Neural cell (in vitro differentiated cells): ENCODE results near the gene HIPK2. TPM values are rescaled to one million over a fixed set of nuclear protein-coding genes. Genes with fewer than 3 reads are reported as not detected.

ENCODE experiments used
- H2AFZ ChIP-seq: fragments of 200-600, 300-800 bp; sonication (generic), shearing (Covaris generic); 2 replicates; pipeline ENCODE4 v1.6.0; 2014; ENCODE audit warnings: low read depth, mild to moderate bottlenecking, antibody characterized with exemption, low read length, moderate library complexity
- H3F3A ChIP-seq: fragments of 200-600 bp; shearing (Covaris generic); 2 replicates; pipeline ENCODE4 v1.6.1; 2016; ENCODE audit warnings: mild to moderate bottlenecking, moderate library complexity, mixed read lengths, antibody characterized with exemption, low read length; ENCODE audit not compliant: insufficient read depth, poor library complexity, severe bottlenecking
- H3K27ac ChIP-seq: fragments of 200-600, 300-800 bp; sonication (generic), shearing (Covaris generic); 2 replicates; pipeline ENCODE4 v1.5.1; 2014; ENCODE audit warnings: mild to moderate bottlenecking, low read length, moderate library complexity
- H3K27me3 ChIP-seq: fragments of 300-800, 200-600 bp; sonication (generic), shearing (Covaris generic); 2 replicates; pipeline ENCODE4 v1.6.0; 2014; ENCODE audit warnings: mild to moderate bottlenecking, low read depth, low read length, moderate library complexity; ENCODE audit not compliant: insufficient read depth
- H3K36me3 ChIP-seq: fragments of 300-800, 200-600 bp; sonication (generic), shearing (Covaris generic); 2 replicates; pipeline ENCODE4 v1.5.1; 2014; ENCODE audit warnings: mild to moderate bottlenecking, antibody characterized with exemption, low read length, moderate library complexity; ENCODE audit not compliant: insufficient read depth
- H3K4me2 ChIP-seq: fragments of 300-800, 200-600 bp; sonication (generic), shearing (Covaris generic); 2 replicates; pipeline ENCODE4 v1.6.0; 2014; ENCODE audit warnings: mild to moderate bottlenecking, low read length
- H3K4me3 ChIP-seq: fragments of 300-800, 200-600 bp; sonication (generic), shearing (Covaris generic); 2 replicates; pipeline ENCODE4 v1.5.1; 2014; ENCODE audit warnings: mild to moderate bottlenecking, low read length, moderate library complexity
- H3K79me2 ChIP-seq: fragments of 200-600 bp; shearing (Covaris generic); replicated peaks from 2 replicates; pipeline ENCODE4 v1.6.0; 2014; ENCODE audit warnings: mild to moderate bottlenecking, low read length, moderate library complexity; ENCODE audit not compliant: insufficient read depth
- H3K9ac ChIP-seq: fragments of 300-800, 200-600 bp; sonication (generic), shearing (Covaris generic); 2 replicates; pipeline ENCODE4 v1.6.1; 2016; ENCODE audit warnings: mild to moderate bottlenecking, low read length, mixed read lengths
- H3K9me2 ChIP-seq: fragments of 200-600 bp; shearing (Covaris generic); 2 replicates; pipeline ENCODE4 v1.6.1; 2016; ENCODE audit warnings: mild to moderate bottlenecking, low read length, mixed read lengths; ENCODE audit not compliant: insufficient read depth
- H3K9me3 ChIP-seq: fragments of 200-600, 300-800 bp; sonication (generic), shearing (Covaris generic); 2 replicates; pipeline ENCODE4 v1.6.1; 2016; ENCODE audit warnings: mild to moderate bottlenecking, mixed run types, low read length, moderate library complexity, mixed read lengths
- H4K20me1 ChIP-seq: fragments of 200-600 bp; shearing (Covaris generic); 2 replicates; pipeline ENCODE4 v1.6.1; 2016; ENCODE audit warnings: mild to moderate bottlenecking, mixed run types; ENCODE audit not compliant: insufficient read depth
- EP300 ChIP-seq: fragments of 450-650 bp; conservative IDR thresholded peaks from 2 replicates; pipeline ENCODE4 v1.6.1; 2014; ENCODE audit warnings: antibody characterized with exemption, mild to moderate bottlenecking, moderate library complexity; ENCODE audit not compliant: poor library complexity, severe bottlenecking
- EZH2 ChIP-seq: fragments of 200-600, 300-800 bp; shearing (Covaris generic), sonication (generic); IDR thresholded peaks from 2 replicates; pipeline ENCODE4 v1.6.1; 2014; ENCODE audit warnings: antibody characterized with exemption, low read length, borderline replicate concordance, mild to moderate bottlenecking; ENCODE audit not compliant: insufficient read depth, poor library complexity, severe bottlenecking
- MXI1 ChIP-seq: fragments of 450-650 bp; conservative IDR thresholded peaks from 2 replicates; pipeline ENCODE4 v1.6.1; 2014; ENCODE audit warnings: antibody characterized with exemption, mild to moderate bottlenecking; ENCODE audit not compliant: poor library complexity, severe bottlenecking
- POLR2AphosphoS5 ChIP-seq: IDR thresholded peaks from 2 replicates; pipeline ENCODE4 v1.6.1; 2012
- RAD21 ChIP-seq: fragments of 450-650 bp; conservative IDR thresholded peaks from 2 replicates; pipeline ENCODE4 v1.6.1; 2014; ENCODE audit warnings: antibody characterized with exemption, mild to moderate bottlenecking, moderate library complexity
- SMC3 ChIP-seq: fragments of 450-650 bp; conservative IDR thresholded peaks from 2 replicates; pipeline ENCODE4 v1.6.1; 2014; ENCODE audit warnings: antibody characterized with exemption, mild to moderate bottlenecking, moderate library complexity; ENCODE audit not compliant: poor library complexity
- TAF1 ChIP-seq: IDR thresholded peaks from 2 replicates; pipeline ENCODE4 v1.6.1; 2012; ENCODE audit warnings: low read depth
- polyA plus RNA-seq: library from polyadenylated mRNA; depleted of rRNA; stranded (reverse); fragments of >200 nt; gene quantifications from 2 replicates; pipeline ENCODE4 v1.2.3, GENCODE V29; 2014
- TF ChIP-seq, protein P1 (sequence below): fragments of 450-650 bp; IDR thresholded peaks from 2 replicates; pipeline ENCODE4 v1.5.1; 2014; ENCODE audit warnings: antibody characterized with exemption, mild to moderate bottlenecking, moderate library complexity; ENCODE audit not compliant: poor library complexity, severe bottlenecking
- TF ChIP-seq, protein P2 (sequence below): IDR thresholded peaks from 2 replicates; pipeline ENCODE4 v1.6.1; 2012; ENCODE audit warnings: borderline replicate concordance

Gene HIPK2
- polyA plus RNA-seq, 1 donor from 2014 or later = 8.5 TPM

DNA sequence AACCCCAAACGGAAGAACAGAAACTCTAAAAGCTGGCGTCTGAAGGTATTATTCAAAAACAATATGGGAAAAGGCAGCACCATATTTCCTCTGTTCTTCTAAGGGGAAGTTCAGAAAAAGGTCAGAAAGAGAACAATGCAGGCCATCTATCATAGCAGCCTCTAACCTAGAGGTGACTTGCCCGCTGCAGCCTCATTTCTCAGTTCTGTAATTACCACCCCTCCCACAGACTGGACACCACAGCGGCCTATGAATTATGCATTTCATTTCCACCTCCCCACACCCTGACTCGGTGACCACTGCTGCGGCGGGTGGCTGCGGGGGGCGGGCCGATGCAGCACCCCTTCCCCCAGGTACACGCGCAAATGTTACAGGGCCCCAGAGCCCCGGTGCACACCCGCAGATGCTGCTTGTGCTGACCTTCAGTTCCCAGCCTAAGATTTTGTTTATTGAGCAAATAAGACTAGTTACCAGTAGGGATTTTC is 128.8 kb downstream of the HIPK2 start:
- peaks cover under 1% of the 10 kb centered on the region for H3K79me2 ChIP-seq
- H3K9me3 ChIP-seq = no peaks in the 10 kb centered on the region
- H3F3A ChIP-seq = no peaks in the 10 kb centered on the region
- no peak overlapping the region for H3K4me2 ChIP-seq
- no peak overlapping the region for H3K27ac ChIP-seq
- H3K9me2 ChIP-seq = no peaks in the 10 kb centered on the region
- no peaks in the 10 kb centered on the region for H3K36me3 ChIP-seq
- H3K9ac ChIP-seq = no peak overlapping the region
- TF ChIP-seq SMC3 (no peak), MXI1 (no peak), POLR2AphosphoS5 (no peak), TAF1 (no peak), EP300 (no peak), EZH2 (no peak), RAD21 (no peak)
- TF ChIP-seq, protein P1, sequence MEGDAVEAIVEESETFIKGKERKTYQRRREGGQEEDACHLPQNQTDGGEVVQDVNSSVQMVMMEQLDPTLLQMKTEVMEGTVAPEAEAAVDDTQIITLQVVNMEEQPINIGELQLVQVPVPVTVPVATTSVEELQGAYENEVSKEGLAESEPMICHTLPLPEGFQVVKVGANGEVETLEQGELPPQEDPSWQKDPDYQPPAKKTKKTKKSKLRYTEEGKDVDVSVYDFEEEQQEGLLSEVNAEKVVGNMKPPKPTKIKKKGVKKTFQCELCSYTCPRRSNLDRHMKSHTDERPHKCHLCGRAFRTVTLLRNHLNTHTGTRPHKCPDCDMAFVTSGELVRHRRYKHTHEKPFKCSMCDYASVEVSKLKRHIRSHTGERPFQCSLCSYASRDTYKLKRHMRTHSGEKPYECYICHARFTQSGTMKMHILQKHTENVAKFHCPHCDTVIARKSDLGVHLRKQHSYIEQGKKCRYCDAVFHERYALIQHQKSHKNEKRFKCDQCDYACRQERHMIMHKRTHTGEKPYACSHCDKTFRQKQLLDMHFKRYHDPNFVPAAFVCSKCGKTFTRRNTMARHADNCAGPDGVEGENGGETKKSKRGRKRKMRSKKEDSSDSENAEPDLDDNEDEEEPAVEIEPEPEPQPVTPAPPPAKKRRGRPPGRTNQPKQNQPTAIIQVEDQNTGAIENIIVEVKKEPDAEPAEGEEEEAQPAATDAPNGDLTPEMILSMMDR = no peak
- TF ChIP-seq, protein P2, sequence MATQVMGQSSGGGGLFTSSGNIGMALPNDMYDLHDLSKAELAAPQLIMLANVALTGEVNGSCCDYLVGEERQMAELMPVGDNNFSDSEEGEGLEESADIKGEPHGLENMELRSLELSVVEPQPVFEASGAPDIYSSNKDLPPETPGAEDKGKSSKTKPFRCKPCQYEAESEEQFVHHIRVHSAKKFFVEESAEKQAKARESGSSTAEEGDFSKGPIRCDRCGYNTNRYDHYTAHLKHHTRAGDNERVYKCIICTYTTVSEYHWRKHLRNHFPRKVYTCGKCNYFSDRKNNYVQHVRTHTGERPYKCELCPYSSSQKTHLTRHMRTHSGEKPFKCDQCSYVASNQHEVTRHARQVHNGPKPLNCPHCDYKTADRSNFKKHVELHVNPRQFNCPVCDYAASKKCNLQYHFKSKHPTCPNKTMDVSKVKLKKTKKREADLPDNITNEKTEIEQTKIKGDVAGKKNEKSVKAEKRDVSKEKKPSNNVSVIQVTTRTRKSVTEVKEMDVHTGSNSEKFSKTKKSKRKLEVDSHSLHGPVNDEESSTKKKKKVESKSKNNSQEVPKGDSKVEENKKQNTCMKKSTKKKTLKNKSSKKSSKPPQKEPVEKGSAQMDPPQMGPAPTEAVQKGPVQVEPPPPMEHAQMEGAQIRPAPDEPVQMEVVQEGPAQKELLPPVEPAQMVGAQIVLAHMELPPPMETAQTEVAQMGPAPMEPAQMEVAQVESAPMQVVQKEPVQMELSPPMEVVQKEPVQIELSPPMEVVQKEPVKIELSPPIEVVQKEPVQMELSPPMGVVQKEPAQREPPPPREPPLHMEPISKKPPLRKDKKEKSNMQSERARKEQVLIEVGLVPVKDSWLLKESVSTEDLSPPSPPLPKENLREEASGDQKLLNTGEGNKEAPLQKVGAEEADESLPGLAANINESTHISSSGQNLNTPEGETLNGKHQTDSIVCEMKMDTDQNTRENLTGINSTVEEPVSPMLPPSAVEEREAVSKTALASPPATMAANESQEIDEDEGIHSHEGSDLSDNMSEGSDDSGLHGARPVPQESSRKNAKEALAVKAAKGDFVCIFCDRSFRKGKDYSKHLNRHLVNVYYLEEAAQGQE = no peak
- H3K4me3 ChIP-seq = no peak overlapping the region
- no peaks in the 10 kb centered on the region for H3K27me3 ChIP-seq
- H4K20me1 ChIP-seq = no peaks in the 10 kb centered on the region
- no peak overlapping the region for H2AFZ ChIP-seq

DNA sequence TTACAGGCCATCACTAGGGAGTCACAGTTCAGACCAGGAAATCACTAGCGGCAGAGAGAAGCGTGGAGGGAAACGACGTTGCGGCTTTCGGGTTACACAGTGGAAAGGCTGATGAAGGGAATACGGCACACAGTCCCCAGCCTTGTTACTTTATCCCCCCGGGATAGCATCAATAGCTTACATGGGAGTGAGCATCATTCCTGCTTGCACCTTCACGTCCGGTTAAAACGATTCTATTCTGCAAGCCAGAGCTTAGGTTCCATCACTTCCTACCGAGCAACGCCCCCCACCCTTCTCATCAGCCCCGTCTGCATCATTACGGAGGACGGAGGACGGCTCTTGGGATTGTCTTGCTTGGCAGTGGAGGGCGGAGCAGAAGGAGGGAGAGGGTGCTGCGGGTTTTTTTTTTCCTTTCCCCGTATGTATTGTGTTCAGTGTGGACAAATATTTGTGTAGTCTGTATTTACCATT is 129.4 kb downstream of the HIPK2 start:
- Histone ChIP-seq H3K36me3 (no peaks in the 10 kb centered on the region), H3K9me3 (no peaks in the 10 kb centered on the region), H3F3A (no peaks in the 10 kb centered on the region), H3K79me2 (peaks cover 3% of the 10 kb centered on the region), H3K9me2 (no peaks in the 10 kb centered on the region), H3K4me3 (no peak overlapping the region), H4K20me1 (no peaks in the 10 kb centered on the region), H3K27ac (no peak overlapping the region), H3K9ac (no peak overlapping the region), H3K4me2 (no peak overlapping the region), H2AFZ (no peak overlapping the region), H3K27me3 (no peaks in the 10 kb centered on the region)
- no peak for TF ChIP-seq EZH2
